Fibroblast of skin of right biceps (primary cell): Measurements from ENCODE around the gene ZDHHC6.
"Not testable (repeated sequence)": the region's sequence is repeated elsewhere in the genome, so short reads cannot be mapped to it uniquely, and the experiment has no call there.

Experiments
- DNase-seq: peaks from one replicate; pipeline ENCODE4 v3.0.0-alpha.2; 2013

ZDHHC6 gene, protein sequence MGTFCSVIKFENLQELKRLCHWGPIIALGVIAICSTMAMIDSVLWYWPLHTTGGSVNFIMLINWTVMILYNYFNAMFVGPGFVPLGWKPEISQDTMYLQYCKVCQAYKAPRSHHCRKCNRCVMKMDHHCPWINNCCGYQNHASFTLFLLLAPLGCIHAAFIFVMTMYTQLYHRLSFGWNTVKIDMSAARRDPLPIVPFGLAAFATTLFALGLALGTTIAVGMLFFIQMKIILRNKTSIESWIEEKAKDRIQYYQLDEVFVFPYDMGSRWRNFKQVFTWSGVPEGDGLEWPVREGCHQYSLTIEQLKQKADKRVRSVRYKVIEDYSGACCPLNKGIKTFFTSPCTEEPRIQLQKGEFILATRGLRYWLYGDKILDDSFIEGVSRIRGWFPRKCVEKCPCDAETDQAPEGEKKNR

DNA sequence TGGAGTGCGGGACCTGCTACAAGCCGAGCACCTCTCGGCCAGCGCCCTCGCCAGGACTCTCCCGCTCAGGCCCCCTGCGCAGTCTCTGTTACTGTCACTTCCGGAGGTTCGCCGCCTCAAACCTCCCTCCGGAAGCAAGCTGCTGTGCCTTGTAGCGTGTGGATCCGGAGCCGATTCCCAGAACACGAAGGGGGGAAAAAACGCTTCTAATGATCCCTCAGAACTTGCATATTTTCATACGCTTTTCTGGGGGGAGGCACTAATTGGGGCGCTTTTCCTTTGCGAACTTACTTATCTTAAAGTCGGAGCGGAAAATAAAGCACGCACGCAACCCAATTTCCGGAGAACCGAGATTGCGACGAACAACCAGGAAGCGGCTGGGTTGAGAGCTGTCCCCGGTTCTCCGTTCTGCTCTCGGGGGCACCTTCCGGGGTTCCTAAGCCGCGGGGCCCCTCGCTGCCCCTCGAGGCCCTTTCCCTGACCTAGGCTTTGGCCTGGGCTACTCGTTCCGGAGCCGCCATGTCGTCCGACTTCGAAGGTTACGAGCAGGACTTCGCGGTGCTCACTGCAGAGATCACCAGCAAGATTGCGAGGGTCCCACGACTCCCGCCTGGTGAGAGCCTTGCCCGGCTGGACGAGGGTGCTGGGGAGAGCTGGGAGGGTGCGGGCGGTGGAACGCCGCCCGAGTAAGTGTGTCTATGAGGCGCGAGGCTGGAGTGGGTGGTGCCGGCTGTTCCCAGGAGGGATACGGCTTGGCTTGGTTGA, at the start of gene ZDHHC6, which contains the start of gene VTI1A:
Gene ZDHHC6, minus strand, starts transcription at position 60 of the 765 bp plus-strand sequence. CDS start 1,478 bp downstream, outside the sequence.
Gene VTI1A, plus strand, starts transcription at position 361 of the 765 bp plus-strand sequence. Its CDS starts 159 bp downstream, at position 520.
- peak; percentile 86 for DNase-seq

DNA sequence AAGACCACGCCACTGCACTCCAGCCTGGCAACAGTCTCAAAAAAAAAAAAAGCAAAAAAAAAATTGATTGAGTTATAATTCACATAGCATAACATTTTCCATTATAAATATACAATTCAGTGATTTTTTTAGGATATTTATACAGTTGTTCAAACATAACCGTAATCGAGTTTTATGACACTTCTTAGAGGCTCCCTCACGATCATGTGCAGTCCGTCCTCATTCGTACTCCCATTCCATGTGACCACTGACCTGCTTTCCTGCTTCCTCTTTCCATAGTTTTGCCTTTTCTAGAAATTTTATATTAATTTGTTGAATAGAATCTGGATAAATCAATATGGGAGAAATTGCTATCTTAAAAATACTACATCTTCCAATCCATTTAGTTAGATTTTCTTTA, 46.0 kb upstream of the ZDHHC6 start:
- DNase-seq, result no peak

DNA sequence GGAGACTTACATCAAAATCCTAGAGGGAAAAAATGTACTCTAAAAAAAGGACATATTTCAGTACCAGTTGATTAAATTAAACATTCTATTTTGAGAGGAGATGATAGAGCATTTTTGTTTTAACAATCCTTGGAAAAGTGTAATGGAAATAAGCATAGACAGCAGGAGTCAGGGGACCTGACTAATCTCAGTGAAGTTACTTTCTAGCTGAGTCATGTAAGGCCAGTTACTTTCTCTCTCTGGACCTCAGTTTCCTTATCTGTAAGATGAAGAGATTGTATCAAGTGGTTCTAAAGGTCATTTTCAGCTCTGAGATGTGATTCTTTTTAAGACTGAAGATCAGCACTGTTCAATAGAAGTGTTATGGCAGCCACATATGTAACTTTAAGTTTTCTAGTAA, 44.4 kb upstream of the ZDHHC6 start:
- peak; percentile 42 for DNase-seq

DNA sequence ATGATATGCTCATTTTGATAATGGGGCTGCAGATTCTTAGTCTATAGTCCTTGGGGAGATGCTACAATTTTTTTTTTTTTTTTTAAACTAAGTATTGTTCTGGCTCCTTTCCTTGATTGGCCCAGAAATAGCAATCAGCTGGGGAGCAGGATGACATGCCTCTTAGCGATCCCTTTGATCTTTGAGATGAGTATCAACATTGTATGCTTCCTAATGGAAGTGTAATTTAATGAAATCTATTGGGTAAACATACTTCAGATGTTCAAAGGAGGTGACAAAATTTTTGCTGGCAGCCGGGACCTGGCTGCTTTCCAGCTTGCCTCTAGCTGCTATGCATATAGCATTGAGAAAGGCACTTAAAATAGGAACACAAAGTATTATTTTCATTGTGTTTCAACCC, 43.8 kb upstream of the ZDHHC6 start:
- peak; percentile 39 for DNase-seq

DNA sequence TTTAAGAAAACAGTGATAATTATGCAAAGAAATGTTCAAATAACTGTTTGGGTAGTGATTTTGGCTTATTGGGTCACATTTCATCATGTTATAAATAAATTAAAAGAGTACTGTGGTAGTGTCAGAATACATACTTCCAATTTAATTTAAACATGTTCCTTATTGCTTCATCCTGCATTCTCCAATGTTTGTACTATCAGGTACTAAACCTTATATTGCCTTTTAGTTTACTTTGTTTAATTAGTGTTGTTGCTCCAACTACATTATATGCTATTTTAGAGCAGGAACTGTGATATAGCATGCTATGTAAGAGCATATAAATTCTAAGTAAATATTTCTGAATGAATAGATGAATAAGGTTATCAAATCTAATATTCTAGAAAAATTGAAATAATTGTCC, 41.2 kb upstream of the ZDHHC6 start:
- no peak for DNase-seq

DNA sequence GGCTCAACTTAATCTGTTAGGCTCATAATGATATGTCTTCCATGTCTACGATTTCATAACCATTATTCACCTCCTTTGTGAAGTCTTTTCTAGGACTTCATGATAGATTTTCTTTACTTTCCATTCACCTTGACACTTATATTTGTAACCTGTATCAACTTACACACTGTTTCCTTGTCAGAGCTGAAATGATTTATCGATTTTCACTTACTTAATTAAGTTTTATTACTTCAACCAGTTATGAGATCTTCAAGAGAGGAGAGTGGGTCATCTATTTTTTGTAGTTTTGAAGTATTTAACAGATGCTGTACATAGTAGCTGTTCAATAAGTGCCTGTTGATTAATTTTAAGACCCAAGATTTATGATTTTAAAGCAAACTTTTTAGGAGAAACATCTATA, 37.7 kb upstream of the ZDHHC6 start:
- no peak for DNase-seq

DNA sequence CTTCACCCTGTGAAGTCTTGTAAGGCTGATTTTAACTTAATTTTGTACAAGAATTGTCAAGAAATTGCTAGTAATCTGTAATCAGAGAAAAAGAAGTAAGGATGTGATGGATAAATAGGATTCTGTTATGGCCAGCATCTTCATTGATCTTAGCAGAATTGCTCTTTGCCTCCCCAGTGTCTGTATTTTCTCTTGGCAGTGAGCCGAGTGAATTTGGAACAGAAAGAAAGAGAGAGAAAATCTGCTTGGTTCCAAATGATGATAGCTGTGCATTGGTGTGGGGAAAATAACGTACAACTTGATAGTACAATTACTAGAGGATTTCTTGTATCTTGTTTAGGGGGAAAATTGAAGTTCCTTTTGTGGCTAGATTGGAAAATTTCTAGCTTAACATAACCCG, 34.9 kb upstream of the ZDHHC6 start:
- no peak for DNase-seq

DNA sequence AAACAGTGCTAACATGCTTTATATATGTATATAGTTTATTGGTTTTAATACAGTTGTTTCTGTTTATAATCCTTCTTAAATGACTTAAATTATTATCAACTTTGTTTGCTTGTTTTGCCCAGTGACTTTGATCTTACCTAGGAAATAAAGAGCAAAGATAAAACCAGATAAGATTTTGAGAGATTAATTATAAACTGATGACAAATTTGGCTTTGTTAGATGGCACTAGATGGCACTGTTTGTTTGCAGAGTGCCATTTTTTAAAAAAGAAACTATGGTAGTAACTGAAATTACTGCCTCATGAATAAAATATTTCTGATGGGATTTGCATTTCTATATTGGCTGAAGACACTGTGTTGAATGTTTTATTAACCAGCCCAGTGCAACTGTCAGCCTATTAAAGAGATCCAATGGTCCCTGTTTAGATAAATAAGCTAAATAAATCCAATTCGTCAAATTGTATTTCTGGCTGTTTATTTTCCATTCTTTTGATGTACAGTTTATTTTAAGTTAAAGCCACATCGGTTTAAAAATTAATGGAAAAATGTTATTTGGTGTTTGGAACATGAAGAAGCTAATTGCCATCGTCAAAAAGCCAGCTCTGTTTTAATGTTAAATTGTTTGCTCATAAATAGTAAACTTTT, 29.0 kb upstream of the ZDHHC6 start:
- peak; percentile 30 for DNase-seq

DNA sequence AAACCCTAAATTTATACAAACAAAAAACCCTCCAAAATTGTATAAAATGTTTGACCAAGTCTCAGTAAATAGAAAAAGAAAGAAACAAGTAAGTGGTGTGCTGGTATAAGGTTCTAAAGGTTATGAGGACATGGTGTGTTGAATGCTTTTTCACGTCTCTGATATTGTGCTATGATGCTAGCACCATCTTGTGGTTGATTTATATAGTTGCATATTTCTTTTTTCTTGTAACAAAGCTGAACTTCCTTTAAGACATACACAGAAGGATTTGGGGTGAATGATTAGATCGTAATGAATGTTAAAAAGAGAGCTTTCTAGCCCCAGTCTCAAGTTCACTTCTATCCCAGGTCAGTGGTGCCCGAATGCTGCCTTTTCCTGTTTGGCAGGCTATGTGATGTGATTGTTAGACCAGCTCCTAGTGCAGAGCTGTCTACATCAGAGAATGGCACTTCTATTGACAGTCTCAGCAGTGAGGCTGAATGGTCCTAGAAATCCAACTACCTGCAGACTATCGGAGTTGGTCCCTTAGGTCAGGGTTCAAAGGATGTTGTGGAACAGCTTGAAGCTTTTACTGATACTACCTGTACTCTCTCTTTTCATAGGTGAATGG, 25.3 kb upstream of the ZDHHC6 start:
- peak; percentile 49 for DNase-seq

DNA sequence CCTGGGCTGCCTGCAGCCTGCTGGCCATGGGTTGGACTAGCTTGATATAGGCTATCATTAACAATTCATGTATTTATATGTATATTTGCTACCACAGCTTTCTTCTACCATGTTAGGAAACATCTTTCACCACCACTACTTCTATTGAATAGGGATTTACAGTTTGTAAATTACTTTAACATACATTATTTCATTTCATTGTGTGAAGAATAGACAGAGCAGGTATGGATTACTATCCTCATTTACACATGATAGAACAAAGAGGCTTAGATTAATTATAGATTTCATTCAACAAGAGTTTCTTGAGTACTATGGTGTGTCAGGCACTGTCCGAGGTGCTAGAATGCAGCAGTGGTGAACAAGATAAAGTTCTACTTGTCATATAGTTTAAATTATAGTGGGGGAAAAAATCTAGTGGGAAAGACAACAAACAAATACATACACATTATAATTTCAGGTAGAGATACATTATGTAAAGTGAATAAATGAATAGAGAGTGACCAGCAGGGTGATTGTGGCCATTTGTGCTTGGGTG, 20.9 kb upstream of the ZDHHC6 start:
- DNase-seq, result no peak

DNA sequence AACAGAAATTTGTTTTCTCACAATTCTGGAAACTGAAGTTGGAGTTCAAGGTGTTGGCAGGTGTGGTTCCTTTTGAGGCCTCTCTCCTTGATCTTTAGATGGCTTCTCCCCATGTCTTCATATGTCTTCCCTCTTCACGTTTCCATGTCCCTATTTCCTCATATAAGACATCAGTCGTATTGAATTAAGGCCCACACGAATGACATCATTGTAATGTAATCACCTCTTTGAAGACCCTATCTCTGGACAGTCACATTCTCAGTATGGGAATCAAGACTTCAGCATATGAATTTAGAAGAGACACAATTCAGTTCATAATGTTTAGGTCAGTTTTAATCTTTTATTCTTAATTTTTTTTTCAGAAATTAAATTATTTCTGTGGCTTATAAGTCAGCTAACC, 20.1 kb upstream of the ZDHHC6 start:
- DNase-seq, result no peak

DNA sequence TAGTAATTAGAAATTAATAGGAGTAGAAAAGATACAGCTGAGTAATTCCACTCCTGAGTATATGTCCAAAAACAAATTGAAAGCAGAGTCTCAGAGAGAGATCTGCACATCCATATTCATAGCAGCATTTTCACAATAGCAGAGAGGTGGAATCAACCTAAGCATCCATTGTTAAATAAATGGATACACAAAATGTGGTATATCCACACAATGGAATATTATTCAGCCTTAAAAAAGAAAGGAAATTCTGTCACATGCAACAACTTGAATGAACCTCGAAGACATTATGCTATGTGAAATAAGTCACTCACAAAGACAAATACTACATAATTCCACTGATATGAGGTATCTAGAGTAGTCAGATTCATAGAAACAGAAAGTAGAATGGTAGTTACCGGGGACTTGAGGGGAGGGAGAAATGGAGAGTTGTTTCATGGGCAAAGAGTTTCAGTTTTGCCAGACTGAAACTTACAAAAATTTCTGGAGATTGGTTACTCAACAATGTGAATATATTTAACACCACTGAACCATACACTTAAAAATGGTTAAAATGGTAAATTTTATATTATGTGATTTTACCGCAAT, 18.7 kb upstream of the ZDHHC6 start:
- no peak for DNase-seq

DNA sequence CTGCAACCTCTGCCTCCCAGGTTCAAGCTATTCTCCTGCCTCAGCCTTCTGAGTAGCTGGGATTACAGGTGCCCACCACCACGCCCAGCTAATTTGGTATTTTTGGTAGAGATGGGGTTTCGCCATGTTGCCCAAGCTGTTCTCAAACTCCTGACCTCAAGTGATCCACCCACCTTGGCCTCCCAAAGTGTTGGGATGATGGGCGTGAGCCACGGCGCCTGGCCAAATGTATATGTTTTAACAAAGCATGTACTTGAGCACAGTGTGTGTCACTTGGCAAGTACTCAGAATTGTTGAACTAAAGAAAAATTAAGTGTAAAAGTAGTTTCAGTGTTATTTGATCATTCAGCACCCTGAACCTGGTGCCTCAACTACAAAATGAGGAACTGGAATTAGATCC, 17.4 kb upstream of the ZDHHC6 start:
- DNase-seq, result not testable (repeated sequence)

DNA sequence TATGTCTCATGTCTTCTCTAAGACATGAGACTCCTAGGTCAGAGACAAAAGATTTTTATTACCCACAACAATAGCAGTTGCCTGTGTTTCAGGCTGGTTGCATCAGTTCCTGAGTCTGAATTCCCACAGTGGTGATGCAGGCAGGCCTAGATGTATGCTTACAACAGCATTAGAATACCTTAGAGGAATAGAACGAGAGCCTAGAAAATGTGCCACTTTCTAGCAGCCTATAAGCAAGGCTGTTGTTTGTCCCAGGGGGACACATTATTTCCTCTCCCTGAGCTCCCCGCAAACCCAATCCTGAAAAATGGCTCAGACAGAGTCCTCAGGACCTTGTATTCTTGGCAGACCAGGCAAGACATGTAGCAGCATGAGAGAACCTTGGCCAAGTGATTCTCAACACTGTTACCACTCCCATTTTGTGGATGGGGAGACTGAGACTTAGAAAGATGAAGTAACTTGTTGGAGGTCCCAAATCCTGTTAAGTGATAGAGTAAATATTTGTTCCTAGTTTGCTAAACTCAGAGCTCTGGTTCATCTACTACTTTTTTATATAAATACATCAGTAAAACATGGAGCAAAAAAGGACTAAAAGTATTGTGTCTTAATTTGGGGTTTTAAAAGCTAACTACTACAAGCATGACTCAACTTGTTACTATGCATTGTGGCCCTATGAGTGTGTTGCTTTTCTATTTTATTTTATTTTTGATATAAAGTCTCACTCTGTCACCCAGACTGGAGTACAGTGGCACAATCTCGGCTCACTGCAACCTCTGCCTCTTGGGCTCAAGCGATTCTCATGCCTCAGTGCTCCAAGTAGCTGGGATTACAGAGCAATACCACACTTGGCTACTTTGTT, 14.5 kb upstream of the ZDHHC6 start:
- peak; percentile 90 for DNase-seq

DNA sequence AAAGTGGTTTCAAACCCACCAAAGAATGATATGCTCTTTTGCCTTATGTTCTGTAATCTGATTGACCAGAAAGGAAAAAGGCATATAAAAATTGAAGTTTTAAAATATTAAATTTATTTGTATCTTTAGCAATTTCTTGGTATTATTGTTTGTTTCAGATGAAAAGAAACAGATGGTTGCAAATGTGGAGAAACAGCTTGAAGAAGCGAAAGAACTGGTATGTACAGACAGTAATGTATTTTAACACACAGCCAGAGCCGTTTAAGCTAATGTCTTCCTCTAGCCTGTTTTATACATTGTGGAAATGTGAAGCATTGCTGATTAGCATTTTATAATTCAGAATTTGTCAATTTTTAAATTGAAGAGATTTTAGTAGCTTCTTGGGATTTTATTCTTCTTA, 13.7 kb upstream of the ZDHHC6 start:
- DNase-seq, result no peak

DNA sequence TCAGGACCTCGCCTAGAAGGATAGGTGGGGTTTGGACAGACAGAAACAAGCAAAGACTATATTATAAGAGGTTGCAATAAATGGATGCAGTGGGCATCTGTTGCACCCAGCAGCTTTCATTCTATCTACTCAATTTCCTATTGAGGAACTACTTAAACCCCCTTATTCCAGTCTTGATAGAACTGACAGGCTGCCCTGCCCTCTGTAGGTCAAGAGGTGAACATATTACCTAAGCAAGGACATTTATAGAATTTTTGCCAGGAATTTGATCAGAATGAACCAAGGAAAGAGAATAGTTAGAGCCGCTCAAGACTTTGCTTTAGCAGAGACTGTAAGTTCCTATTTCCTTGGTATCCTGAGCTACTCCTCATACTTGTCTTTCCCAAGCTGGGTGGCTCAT, 9.8 kb upstream of the ZDHHC6 start:
- no peak for DNase-seq

DNA sequence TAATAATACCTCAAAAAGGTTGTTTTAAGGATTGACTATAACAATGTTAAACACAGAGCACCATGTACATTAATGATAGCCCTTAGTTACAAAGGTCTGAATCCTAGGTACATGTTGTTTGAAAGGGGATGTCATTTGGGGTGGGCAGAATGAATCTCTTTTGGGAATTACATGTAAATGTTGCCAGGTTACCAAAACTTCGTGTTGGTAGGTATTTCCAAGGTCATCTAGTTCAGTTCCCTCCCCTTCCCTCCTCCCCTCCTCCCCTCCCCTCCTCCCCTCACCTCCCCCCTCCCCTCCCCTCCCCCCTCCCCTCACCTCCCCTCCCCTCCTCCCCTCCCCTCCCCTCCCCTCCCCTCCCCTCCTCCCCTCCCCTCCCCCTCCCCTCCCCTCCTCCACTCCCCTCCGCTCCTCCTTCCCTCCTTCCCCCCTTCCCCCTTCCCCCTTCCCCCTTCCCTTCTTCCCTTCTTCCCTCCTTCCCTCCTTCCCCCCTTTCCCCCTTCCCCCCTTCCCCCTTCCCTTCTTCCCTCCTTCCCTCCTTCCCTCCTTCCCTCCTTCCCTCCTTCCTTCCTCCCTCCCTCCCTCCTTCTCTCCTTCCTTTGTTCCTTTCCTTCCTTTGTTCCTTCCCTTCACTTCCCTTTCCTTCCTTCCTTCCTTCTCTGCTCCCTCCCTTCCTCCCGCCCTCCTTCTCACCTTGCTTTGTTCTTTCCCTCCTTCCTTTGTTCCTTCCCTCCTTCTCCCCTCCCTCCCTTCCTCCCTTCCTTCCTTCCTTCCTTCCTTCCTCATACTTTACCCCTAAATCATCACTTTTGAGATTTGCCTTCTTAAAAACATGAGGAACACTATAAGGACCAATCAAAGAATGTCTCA, 8.4 kb upstream of the ZDHHC6 start:
- DNase-seq, result no peak

DNA sequence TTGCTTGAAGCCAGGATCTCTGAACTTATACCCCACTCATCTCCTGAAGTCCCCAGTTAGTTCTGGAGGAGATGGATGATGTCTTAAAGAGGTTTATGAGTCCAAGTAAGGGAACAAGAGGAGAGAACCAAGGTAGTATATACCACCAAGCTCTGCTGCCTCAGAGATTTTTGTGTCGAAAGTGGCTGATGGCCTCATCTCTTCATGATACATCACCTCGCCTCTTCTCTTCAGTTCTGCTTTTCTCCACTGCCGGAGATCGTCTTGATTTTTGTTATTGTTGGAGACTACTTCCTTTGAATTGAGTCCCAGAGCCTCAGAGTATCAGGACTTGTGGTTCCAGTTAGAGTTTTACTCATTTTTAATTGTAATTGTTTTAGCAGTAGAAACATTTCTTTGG, 2.2 kb upstream of the ZDHHC6 start:
- DNase-seq, result no peak

DNA sequence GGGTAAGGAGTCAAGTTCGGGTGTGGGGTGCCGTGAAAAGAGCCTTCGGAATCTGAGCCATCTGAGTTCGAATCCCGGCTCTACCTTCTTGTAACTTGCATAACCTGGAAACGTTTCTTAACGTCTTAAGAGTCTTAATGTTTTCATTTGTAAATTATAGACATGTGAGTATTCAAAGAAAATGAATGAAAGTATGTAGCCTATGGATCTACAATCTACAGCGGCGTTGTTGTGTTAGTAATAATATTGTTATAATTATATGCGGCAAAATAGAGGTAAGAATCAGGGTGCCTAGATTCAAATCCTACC, 860 bp upstream of the ZDHHC6 start:
- no peak for DNase-seq

DNA sequence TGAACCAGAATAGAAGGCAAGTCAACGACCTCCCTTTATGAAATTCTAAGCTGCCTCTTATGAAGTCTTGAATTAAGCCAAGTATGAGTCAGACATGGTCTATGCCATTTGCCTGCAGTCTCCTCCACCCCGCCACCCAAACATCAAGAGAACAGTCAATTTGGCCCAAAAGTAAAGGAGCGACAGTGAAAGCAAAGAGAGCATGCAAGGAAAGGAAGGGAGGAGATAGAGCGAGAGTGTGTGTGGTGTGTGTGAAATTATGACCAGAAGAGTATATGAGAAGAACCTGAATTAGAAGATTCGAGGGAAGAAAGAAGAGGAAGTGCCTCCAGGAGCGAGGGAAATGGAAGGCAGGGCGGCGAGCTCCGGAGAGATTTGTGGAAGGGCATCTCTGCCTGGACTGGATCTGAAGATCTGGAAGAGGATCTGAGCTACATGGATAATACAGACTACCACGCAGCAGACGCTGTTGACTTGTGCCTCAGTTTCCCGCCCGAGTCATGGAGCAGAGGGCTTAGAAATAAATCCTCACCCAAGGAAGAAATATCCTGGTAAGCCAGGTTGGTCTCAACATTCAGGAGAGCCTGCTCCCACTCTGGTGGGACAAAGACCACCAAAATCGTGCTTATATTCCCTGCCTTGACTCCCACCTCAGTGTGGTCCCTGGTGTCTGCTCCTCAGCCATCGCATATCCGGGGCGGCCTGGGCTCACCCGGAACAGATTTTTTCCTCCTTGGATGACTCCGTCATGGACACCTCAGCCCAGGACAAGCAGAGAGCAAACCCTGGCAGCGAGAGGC, 459 bp downstream of the ZDHHC6 start:
- DNase-seq, result peak; percentile 17
